HepG2 (cell line): ENCODE results near the gene PMM2. TPM values are rescaled to one million over a fixed set of nuclear protein-coding genes. Genes with fewer than 3 reads are reported as not detected.

Experiments
- ARID5B ChIP-seq: IDR thresholded peaks from 2 replicates; pipeline ENCODE4 v1.4.0; 2020; ENCODE audit warnings: mild to moderate bottlenecking, missing genetic modification reagents
- ATF7 ChIP-seq, 2 experiments: fragments of 450-650 bp in 1 of 2; sonication (generic) in 1 of 2; formaldehyde crosslinking in 1 of 2; IDR thresholded peaks; 2 replicates each; pipeline versions ENCODE4 v1.4.0 to v1.6.1; 2016 to 2020; ENCODE audit warnings: antibody characterized with exemption in 1 of 2, mild to moderate bottlenecking in 1 of 2, missing genetic modification reagents in 1 of 2
- E2F2 ChIP-seq: sonication (generic); formaldehyde crosslinking; IDR thresholded peaks from 2 replicates; pipeline ENCODE4 v1.4.0; 2020; ENCODE audit warnings: missing genetic modification reagents, borderline replicate concordance
- POLR2A ChIP-seq, 2 experiments: IDR thresholded peaks; 2 replicates each; pipeline ENCODE4 v1.6.1; 2011; ENCODE audit warnings: low read depth in 2 of 2, low read length in 2 of 2, mild to moderate bottlenecking in 1 of 2, moderate library complexity in 1 of 2; ENCODE audit not compliant: insufficient read depth in 1 of 2
- PRMT3 ChIP-seq: sonication (generic); formaldehyde crosslinking; IDR thresholded peaks from 2 replicates; pipeline ENCODE4 v1.8.1; 2022; ENCODE audit warnings: low read depth, mild to moderate bottlenecking, moderate library complexity, missing genetic modification reagents, borderline replicate concordance
- ZNF274 ChIP-seq: sonication (generic); formaldehyde crosslinking; IDR thresholded peaks from 2 replicates; pipeline ENCODE4 v1.5.1; 2020; ENCODE audit warnings: mild to moderate bottlenecking, missing genetic modification reagents
- ZNF512B ChIP-seq: sonication (generic); formaldehyde crosslinking; IDR thresholded peaks from 2 replicates; pipeline ENCODE4 v1.5.1; 2020; ENCODE audit warnings: missing genetic modification reagents, mild to moderate bottlenecking, borderline replicate concordance
- ZNF556 ChIP-seq: sonication (generic); formaldehyde crosslinking; IDR thresholded peaks from 2 replicates; pipeline ENCODE4 v1.4.0; 2020; ENCODE audit warnings: mild to moderate bottlenecking, missing genetic modification reagents, borderline replicate concordance
- ZNF614 ChIP-seq: IDR thresholded peaks from 2 replicates; pipeline ENCODE4 v1.6.1; 2018; ENCODE audit warnings: missing biosample characterization, missing genetic modification reagents, inconsistent platforms, borderline replicate concordance
- polyA plus RNA-seq, 8 experiments: library from polyadenylated mRNA; depleted of rRNA in 3 of 8; stranded (reverse) in 7 of 8; unstranded in 1 of 8; fragments of >200 nt; fragmentation: Illumina TruSeq in 4 of 8; extraction: Trizol in 4 of 8; gene quantifications; 2 replicates each; pipeline versions ENCODE4 v1.2.1 to v1.2.3, GENCODE V29; 2011 to 2016; ENCODE audit warnings: low read depth in 4 of 8, missing spikeins in 1 of 8, mixed read lengths in 1 of 8; ENCODE audit not compliant: insufficient read depth in 1 of 8
- total RNA-seq, 5 experiments: library from RNA; depleted of rRNA; stranded (reverse); fragments of >200 nt; fragmentation: Illumina TruSeq; extraction: Trizol; gene quantifications; 2 replicates each; pipeline ENCODE4 v1.2.3, GENCODE V29; 2016; ENCODE audit warnings: low read depth in 1 of 5
- TF ChIP-seq, protein P1 (sequence below): sonication (generic); formaldehyde crosslinking; IDR thresholded peaks from 2 replicates; pipeline ENCODE4 v1.4.0; 2020; ENCODE audit warnings: mild to moderate bottlenecking, missing genetic modification reagents, borderline replicate concordance
- TF ChIP-seq, protein P2 (sequence below): sonication (generic); formaldehyde crosslinking; IDR thresholded peaks from 2 replicates; pipeline ENCODE4 v1.5.0; 2020; ENCODE audit warnings: missing genetic modification reagents
- TF ChIP-seq, protein P3 (sequence below): sonication (generic); formaldehyde crosslinking; IDR thresholded peaks from 2 replicates; pipeline ENCODE4 v1.4.0; 2020; ENCODE audit warnings: low read depth, mild to moderate bottlenecking, missing genetic modification reagents

The PMM2 gene
- total and polyA plus RNA-seq, 2 of the 13 experiments (the other 11 are each of a cell fraction or from before 2014, with no cell fraction given): 52.2 to 93.7 TPM

DNA sequence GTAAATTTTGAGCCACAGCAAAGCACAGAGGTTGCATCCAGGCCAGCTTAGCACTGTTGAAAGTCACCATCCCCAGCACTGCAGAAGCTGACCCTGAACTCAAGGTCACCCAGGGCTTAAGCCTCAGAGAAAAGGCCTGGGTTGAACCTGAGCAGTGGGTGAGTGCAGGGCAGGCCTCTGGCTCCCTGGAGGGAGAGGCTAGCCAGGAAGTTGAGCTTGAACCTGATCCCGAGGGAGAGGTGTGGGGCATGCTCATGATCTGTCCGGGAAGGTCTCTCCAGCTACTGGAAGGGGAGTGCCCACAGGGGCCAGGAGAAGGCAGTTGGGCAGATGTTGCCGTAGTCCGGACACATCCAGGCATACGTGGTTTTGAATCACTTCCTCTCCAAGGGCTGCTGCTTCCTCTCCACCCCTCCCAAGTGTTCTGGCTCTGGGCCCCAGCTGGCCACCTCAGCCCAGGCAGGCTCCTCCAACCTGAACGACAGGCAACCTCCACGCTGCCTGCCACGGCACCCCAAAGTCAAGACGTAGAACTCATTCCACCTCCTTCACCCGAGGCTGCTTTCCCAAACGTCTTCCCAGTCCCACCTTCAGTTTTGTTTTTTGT lies 52.7 kb downstream of the PMM2 start (continued):
- TF ChIP-seq ARID5B (CRISPR knock-in tag) (peak; percentile 96), ZNF512B (0 out of 2 replicates have a peak, but pooled peaks have one; percentile 63), ATF7 (IDR thresholded peaks at IDR 0.05) (no peak), ATF7 (CRISPR knock-in tag; IDR thresholded peaks at IDR 0.05) (peak; percentile 90), ZNF614 (CRISPR knock-in tag) (peak; percentile 96), E2F2 (CRISPR knock-in tag) (0 out of 2 replicates have a peak, but pooled peaks have one; percentile 14), POLR2A (IDR thresholded peaks at IDR 0.05; ENCODE audit: insufficient read depth in 1 of 2, low read depth in 2 of 2, low read length in 2 of 2) (peak; percentile 45 to 53; a peak in 2 of 4 replicates), ZNF556 (CRISPR knock-in tag) (peak; percentile 88; the same call in 1 of the 2 replicates), ZNF274 (peak; percentile 98), PRMT3 (no peak)
- TF ChIP-seq, protein P1, sequence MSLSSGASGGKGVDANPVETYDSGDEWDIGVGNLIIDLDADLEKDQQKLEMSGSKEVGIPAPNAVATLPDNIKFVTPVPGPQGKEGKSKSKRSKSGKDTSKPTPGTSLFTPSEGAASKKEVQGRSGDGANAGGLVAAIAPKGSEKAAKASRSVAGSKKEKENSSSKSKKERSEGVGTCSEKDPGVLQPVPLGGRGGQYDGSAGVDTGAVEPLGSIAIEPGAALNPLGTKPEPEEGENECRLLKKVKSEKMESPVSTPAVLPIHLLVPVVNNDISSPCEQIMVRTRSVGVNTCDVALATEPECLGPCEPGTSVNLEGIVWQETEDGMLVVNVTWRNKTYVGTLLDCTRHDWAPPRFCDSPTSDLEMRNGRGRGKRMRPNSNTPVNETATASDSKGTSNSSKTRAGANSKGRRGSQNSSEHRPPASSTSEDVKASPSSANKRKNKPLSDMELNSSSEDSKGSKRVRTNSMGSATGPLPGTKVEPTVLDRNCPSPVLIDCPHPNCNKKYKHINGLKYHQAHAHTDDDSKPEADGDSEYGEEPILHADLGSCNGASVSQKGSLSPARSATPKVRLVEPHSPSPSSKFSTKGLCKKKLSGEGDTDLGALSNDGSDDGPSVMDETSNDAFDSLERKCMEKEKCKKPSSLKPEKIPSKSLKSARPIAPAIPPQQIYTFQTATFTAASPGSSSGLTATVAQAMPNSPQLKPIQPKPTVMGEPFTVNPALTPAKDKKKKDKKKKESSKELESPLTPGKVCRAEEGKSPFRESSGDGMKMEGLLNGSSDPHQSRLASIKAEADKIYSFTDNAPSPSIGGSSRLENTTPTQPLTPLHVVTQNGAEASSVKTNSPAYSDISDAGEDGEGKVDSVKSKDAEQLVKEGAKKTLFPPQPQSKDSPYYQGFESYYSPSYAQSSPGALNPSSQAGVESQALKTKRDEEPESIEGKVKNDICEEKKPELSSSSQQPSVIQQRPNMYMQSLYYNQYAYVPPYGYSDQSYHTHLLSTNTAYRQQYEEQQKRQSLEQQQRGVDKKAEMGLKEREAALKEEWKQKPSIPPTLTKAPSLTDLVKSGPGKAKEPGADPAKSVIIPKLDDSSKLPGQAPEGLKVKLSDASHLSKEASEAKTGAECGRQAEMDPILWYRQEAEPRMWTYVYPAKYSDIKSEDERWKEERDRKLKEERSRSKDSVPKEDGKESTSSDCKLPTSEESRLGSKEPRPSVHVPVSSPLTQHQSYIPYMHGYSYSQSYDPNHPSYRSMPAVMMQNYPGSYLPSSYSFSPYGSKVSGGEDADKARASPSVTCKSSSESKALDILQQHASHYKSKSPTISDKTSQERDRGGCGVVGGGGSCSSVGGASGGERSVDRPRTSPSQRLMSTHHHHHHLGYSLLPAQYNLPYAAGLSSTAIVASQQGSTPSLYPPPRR (CRISPR knock-in tag): peak; percentile 89; the same call in 1 of the 2 replicates
- TF ChIP-seq, protein P2, sequence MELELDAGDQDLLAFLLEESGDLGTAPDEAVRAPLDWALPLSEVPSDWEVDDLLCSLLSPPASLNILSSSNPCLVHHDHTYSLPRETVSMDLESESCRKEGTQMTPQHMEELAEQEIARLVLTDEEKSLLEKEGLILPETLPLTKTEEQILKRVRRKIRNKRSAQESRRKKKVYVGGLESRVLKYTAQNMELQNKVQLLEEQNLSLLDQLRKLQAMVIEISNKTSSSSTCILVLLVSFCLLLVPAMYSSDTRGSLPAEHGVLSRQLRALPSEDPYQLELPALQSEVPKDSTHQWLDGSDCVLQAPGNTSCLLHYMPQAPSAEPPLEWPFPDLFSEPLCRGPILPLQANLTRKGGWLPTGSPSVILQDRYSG: 0 out of 2 replicates have a peak, but pooled peaks have one; percentile 65
- TF ChIP-seq, protein P3, sequence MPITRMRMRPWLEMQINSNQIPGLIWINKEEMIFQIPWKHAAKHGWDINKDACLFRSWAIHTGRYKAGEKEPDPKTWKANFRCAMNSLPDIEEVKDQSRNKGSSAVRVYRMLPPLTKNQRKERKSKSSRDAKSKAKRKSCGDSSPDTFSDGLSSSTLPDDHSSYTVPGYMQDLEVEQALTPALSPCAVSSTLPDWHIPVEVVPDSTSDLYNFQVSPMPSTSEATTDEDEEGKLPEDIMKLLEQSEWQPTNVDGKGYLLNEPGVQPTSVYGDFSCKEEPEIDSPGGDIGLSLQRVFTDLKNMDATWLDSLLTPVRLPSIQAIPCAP: no peak
